ENCODE data around the gene DENND4C.
A peak's percentile ranks its signal among the peaks of the same experiment; 100 is the strongest.

The DENND4C gene

DNA sequence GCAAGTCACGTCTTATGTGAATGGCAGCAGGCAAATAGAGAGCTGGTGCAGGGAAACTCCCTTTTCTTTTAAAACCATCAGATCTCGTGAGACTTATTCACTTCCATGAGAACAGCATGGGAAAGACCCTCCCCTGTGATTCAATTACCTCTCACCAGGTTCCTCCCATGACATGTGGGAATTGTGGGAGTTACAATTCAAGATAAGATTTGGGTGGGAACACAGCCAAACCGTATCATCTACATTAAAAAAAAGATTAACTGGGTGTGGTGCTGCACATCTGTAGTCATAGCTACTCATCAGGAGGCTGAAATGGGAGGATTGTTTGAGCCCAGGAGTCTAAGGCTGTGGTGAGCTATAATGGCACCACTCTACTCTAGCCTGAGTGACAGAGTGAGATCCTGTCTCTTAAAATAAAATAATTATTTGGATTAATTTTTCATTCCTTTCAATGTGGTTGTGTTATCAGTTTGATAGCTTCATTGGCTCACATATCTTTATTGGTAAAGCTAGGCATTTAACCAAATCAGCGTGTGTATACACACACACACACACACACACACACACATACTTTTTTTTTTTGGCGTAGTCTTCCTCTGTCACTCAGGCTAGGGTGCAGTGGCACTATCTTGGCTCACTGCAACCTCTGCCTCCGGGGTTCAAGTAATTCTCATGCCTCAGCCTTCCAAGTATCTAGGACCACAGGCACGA is 21.8 kb downstream of the DENND4C start:
- Histone ChIP-seq H3K4me1 (ENCODE audit: control insufficient read depth, insufficient read depth, low read length) (no peaks in the 10 kb centered on the region), H3K9me3 (ENCODE audit: control insufficient read depth, insufficient read depth, low read depth, low read length) (no peaks in the 10 kb centered on the region), H3K27ac (ENCODE audit: extremely low read depth, low read depth, low read length) (no peak overlapping the region), H3K36me3 (ENCODE audit: control insufficient read depth in 2 of 2, insufficient read depth in 1 of 2, low read length in 2 of 2) (no peaks in the 10 kb centered on the region; a peak in 1 of 3 replicates), H3K4me3 (ENCODE audit: low read depth, low read length) (no peak overlapping the region)
- TF ChIP-seq ZNF112 (tag by site-specific recombination; IDR thresholded peaks at IDR 0.05) (no peak), HOXD13 (CRISPR knock-in tag; IDR thresholded peaks at IDR 0.05; ENCODE audit: borderline replicate concordance) (no peak), SP3 (tag by site-specific recombination; IDR thresholded peaks at IDR 0.05) (peak; percentile 41; the same call in 1 of the 2 replicates), OSR2 (tag by site-specific recombination; IDR thresholded peaks at IDR 0.05) (no peak), BCL11A (tag by site-specific recombination; IDR thresholded peaks at IDR 0.05; ENCODE audit: low read depth) (no peak), ZNF157 (tag by site-specific recombination; IDR thresholded peaks at IDR 0.05) (no peak), KLF1 (tag by site-specific recombination; IDR thresholded peaks at IDR 0.05) (peak; percentile 69; the same call in 1 of the 2 replicates), KLF17 (tag by site-specific recombination; IDR thresholded peaks at IDR 0.05) (0 out of 2 replicates have a peak, but pooled peaks have one; percentile 30), GLIS2 (tag by site-specific recombination; IDR thresholded peaks at IDR 0.05) (no peak), ZNF621 (tag by site-specific recombination; IDR thresholded peaks at IDR 0.05) (no peak), ZNF670 (tag by site-specific recombination; IDR thresholded peaks at IDR 0.05; ENCODE audit: low read depth) (no peak), WT1 (tag by site-specific recombination; IDR thresholded peaks at IDR 0.05) (peak; percentile 93), SP2 (tag by site-specific recombination; IDR thresholded peaks at IDR 0.05) (0 out of 2 replicates have a peak, but pooled peaks have one; percentile 16)
- ChIA-PET POLR2A (no interaction called here), CTCF (interaction anchor here (4.2 kb wide), 1 partner anchor 11 kb away, joined by 10 read pairs; no protein-coding TSS in a partner anchor)

DNA sequence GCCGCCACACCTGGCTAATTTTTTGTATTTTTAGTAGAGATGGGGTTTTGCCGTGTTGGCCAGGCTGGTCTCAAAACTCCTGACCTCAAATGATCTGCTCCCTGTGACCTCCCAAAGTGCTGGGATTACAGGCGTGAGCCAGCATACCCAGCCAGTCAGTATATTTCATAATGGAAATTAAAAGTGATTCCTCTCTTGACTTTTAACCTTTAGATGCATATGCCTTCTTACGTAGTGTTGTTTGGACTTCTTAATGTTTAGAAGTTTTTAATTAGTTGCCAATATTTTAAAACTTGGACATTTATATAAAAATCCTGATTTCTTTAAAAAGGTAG is 22.4 kb downstream of the DENND4C start:
- CTCF ChIA-PET = interaction anchor here (0.6 to 4.2 kb wide), 2 partner anchors 11 to 140 kb away, joined by 3 to 10 read pairs; no protein-coding TSS in a partner anchor
- Histone ChIP-seq H3K36me3 (ENCODE audit: control insufficient read depth in 2 of 2, insufficient read depth in 1 of 2, low read length in 2 of 2) (no peaks in the 10 kb centered on the region; a peak in 1 of 3 replicates), H3K4me3 (ENCODE audit: low read depth, low read length) (no peak overlapping the region), H3K9me3 (ENCODE audit: control insufficient read depth, insufficient read depth, low read depth, low read length) (no peaks in the 10 kb centered on the region), H3K4me1 (ENCODE audit: control insufficient read depth, insufficient read depth, low read length) (no peaks in the 10 kb centered on the region), H3K27ac (ENCODE audit: extremely low read depth, low read depth, low read length) (no peak overlapping the region)
- TF ChIP-seq, protein P1, sequence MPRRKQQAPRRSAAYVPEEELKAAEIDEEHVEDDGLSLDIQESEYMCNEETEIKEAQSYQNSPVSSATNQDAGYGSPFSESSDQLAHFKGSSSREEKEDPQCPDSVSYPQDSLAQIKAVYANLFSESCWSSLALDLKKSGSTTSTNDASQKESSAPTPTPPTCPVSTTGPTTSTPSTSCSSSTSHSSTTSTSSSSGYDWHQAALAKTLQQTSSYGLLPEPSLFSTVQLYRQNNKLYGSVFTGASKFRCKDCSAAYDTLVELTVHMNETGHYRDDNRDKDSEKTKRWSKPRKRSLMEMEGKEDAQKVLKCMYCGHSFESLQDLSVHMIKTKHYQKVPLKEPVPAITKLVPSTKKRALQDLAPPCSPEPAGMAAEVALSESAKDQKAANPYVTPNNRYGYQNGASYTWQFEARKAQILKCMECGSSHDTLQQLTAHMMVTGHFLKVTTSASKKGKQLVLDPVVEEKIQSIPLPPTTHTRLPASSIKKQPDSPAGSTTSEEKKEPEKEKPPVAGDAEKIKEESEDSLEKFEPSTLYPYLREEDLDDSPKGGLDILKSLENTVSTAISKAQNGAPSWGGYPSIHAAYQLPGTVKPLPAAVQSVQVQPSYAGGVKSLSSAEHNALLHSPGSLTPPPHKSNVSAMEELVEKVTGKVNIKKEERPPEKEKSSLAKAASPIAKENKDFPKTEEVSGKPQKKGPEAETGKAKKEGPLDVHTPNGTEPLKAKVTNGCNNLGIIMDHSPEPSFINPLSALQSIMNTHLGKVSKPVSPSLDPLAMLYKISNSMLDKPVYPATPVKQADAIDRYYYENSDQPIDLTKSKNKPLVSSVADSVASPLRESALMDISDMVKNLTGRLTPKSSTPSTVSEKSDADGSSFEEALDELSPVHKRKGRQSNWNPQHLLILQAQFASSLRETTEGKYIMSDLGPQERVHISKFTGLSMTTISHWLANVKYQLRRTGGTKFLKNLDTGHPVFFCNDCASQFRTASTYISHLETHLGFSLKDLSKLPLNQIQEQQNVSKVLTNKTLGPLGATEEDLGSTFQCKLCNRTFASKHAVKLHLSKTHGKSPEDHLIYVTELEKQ (tag by site-specific recombination; IDR thresholded peaks at IDR 0.05; ENCODE audit: borderline replicate concordance) = no peak
- TF ChIP-seq PRDM1 (tag by site-specific recombination; IDR thresholded peaks at IDR 0.05) = no peak
- TF ChIP-seq SP2 (tag by site-specific recombination; IDR thresholded peaks at IDR 0.05) = no peak
- POLR2A ChIA-PET = no interaction called here

GRCh38 chr9:19255112-19255511 is 24.6 kb downstream of the DENND4C start:
- Histone ChIP-seq H3K4me3 (ENCODE audit: low read depth, low read length) (no peak overlapping the region), H3K27ac (ENCODE audit: extremely low read depth, low read depth, low read length) (no peak overlapping the region), H3K36me3 (ENCODE audit: control insufficient read depth in 2 of 2, insufficient read depth in 1 of 2, low read length in 2 of 2) (no peaks in the 10 kb centered on the region; a peak in 1 of 3 replicates), H3K4me1 (ENCODE audit: control insufficient read depth, insufficient read depth, low read length) (no peaks in the 10 kb centered on the region), H3K9me3 (ENCODE audit: control insufficient read depth, insufficient read depth, low read depth, low read length) (no peaks in the 10 kb centered on the region)
- ChIA-PET CTCF (interaction anchor here (0.6 to 0.7 kb wide), 2 partner anchors 29 to 245 kb away, joined by 3 read pairs; no protein-coding TSS in a partner anchor), POLR2A (interaction anchor here (0.7 kb wide), 1 partner anchor 106 kb away, joined by 3 read pairs; no protein-coding TSS in a partner anchor)
- TF ChIP-seq ZBTB8A (tag by site-specific recombination; IDR thresholded peaks at IDR 0.05) (no peak), ZNF121 (tag by site-specific recombination; IDR thresholded peaks at IDR 0.05) (peak; percentile 72; the same call in 1 of the 2 replicates)
